ENCODE measurements around the gene TCF7L2. TPM values are rescaled to one million over a fixed set of nuclear protein-coding genes. Genes with fewer than 3 reads are reported as not detected.

TCF7L2 gene
- total and polyA plus RNA-seq, 9 of the 15 experiments (the other 6 are each of a cell fraction or from before 2014, with no cell fraction given): 0.32 to 2.8 (median 0.92) TPM

DNA sequence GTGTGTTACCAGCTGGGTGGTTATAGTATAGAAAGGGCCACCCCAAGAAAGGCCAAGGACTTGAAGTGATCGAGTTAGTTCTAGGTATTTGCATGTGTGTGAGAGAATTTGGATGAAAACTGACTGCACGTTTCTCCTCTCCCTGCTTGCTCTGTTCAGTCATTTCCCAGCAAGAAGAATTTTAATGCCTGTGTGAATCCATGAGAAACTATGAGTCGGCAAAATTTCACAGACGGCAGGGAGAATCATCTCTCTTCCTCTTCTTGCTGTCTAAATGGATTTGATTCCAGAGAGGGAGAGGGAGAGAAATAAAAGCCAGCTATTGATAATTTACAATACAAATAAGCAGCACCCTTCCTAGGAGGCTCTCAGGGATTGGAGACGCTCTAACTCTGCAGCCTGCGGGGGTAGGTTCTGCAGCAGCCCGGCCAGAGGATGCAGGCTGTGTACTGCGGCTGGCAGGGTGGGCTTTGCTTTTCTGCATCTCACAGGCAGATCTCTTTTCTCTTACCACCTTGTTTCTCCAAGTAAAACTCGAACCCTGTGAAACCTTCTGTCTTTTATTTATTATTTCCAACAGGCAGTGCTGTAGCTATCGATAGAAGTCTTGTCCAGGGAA lies 183.6 kb downstream of the TCF7L2 start:
- no peak for FAIRE-seq
- no peak overlapping the region for H3K4me2 ChIP-seq (ENCODE audit: insufficient read depth, low read length)
- no peak for ATAC-seq
- H3K36me3 ChIP-seq (ENCODE audit: control insufficient read depth, insufficient read depth, low read length): no peaks in the 10 kb centered on the region
- in situ Hi-C loops (cut with MboI): no loop called here
- intact Hi-C loops (cut with micrococcal nuclease): no loop called here
- no peaks in the 10 kb centered on the region for H3K9me3 ChIP-seq (replicated peaks; ENCODE audit: control insufficient read depth, insufficient read depth, low read depth, low read length)
- ChIA-PET CTCF (ENCODE audit: low intra/inter-chr PET ratio) (no interaction called here), POLR2A (interaction anchor here (0.6 kb wide), 1 partner anchor 143 kb away, joined by 3 read pairs; no protein-coding TSS in a partner anchor)
- H3K79me2 ChIP-seq (ENCODE audit: control insufficient read depth, insufficient read depth, low read length): no peaks in the 10 kb centered on the region
- WGBS (ENCODE audit: insufficient coverage, low coverage, missing lambda C conversion rate): 12% methylated on average over 7 of the region's 10 CpGs
- no peak overlapping the region for H3K4me3 ChIP-seq
- no TSS peak for BruUV-seq (replicated peaks)
- DNase-seq (ENCODE audit: extremely low read depth in 1 of 4, low spot score in 3 of 4): no peak
- H2AFZ ChIP-seq (ENCODE audit: low read depth, low read length): no peak overlapping the region
- no peaks in the 10 kb centered on the region for H3K4me1 ChIP-seq (replicated peaks in 1 of 2; ENCODE audit: control insufficient read depth in 2 of 2, insufficient read depth in 2 of 2, low read length in 2 of 2)
- TF ChIP-seq NFE2L1 (tag; IDR thresholded peaks at IDR 0.05; ENCODE audit: borderline replicate concordance, low read depth): peak; percentile 23; the same call in 1 of the 2 replicates
- TF ChIP-seq ZNF316 (IDR thresholded peaks at IDR 0.05): peak; percentile 74
- no peak for TF ChIP-seq TAF15 (IDR thresholded peaks at IDR 0.05; ENCODE audit: low read depth, low read length)
- TF ChIP-seq SMARCB1 (IDR thresholded peaks at IDR 0.05; ENCODE audit: insufficient read length, low read depth): no peak
- TF ChIP-seq POLR2B (IDR thresholded peaks at IDR 0.05; ENCODE audit: low read depth, partially characterized antibody): no peak
- peak; percentile 54; the same call in 1 of the 2 replicates for TF ChIP-seq MAFK (IDR thresholded peaks at IDR 0.05; ENCODE audit: low read length)
- no peak for TF ChIP-seq NCOA4 (IDR thresholded peaks at IDR 0.05; ENCODE audit: partially characterized antibody)
- peak; percentile 76 for TF ChIP-seq MAFG (tag; conservative IDR thresholded peaks at IDR 0.05)
- TF ChIP-seq KDM4B (IDR thresholded peaks at IDR 0.05; ENCODE audit: borderline replicate concordance in 2 of 2, low read depth in 1 of 2): no peak
- peak; percentile 76 for TF ChIP-seq C11orf30 (IDR thresholded peaks at IDR 0.05; ENCODE audit: low read depth)
- no peak for TF ChIP-seq ARNT (IDR thresholded peaks at IDR 0.05)
- TF ChIP-seq HDAC2 (IDR thresholded peaks at IDR 0.05): no peak
- TF ChIP-seq ZNF644 (tag; IDR thresholded peaks at IDR 0.05; ENCODE audit: low read depth): no peak
- no peak for TF ChIP-seq PYGO2 (tag; IDR thresholded peaks at IDR 0.05)
- peak; percentile 68 for TF ChIP-seq MAFF (IDR thresholded peaks at IDR 0.05; ENCODE audit: low read length)
- TF ChIP-seq NFE2 (IDR thresholded peaks at IDR 0.05; ENCODE audit: low read depth): peak; percentile 58
- TF ChIP-seq, protein P1, sequence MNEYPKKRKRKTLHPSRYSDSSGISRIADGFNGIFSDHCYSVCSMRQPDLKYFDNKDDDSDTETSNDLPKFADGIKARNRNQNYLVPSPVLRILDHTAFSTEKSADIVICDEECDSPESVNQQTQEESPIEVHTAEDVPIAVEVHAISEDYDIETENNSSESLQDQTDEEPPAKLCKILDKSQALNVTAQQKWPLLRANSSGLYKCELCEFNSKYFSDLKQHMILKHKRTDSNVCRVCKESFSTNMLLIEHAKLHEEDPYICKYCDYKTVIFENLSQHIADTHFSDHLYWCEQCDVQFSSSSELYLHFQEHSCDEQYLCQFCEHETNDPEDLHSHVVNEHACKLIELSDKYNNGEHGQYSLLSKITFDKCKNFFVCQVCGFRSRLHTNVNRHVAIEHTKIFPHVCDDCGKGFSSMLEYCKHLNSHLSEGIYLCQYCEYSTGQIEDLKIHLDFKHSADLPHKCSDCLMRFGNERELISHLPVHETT (CRISPR knock-in tag; conservative IDR thresholded peaks at IDR 0.05 in 1 of 2, IDR thresholded peaks at IDR 0.05 in 1 of 2): no peak
- TF ChIP-seq ZNF695 (CRISPR knock-in tag; IDR thresholded peaks at IDR 0.05): no peak
- no peaks in the 10 kb centered on the region for H4K20me1 ChIP-seq (replicated peaks; ENCODE audit: control insufficient read depth, insufficient read depth, low read length)
- no peak overlapping the region for H3K9ac ChIP-seq (ENCODE audit: insufficient read depth in 1 of 2, low read depth in 2 of 2, low read length in 2 of 2)
- no peaks in the 10 kb centered on the region for H3K9me1 ChIP-seq (ENCODE audit: control insufficient read depth, insufficient read depth, low read length)
- H3K27ac ChIP-seq (ENCODE audit: extremely low read depth, low read depth, low read length): no peak overlapping the region
- H3K27me3 ChIP-seq (ENCODE audit: control insufficient read depth in 2 of 2, insufficient read depth in 2 of 2, low read length in 2 of 2): peaks cover 24 to 45% of the 10 kb centered on the region in 2 experiments
